KMS-11 (cell line): ENCODE data around the gene MS4A4E.

ENCODE experiments used
- H2AFZ ChIP-seq: fragments of 200-600 bp; sonication (generic); 2 replicates; pipeline ENCODE4 v1.6.1; 2016; ENCODE audit warnings: antibody characterized with exemption, mixed run types, low read depth
- H3K27ac ChIP-seq: fragments of 200-600 bp; sonication (generic); 2 replicates; pipeline ENCODE4 v1.6.1; 2016; ENCODE audit warnings: mild to moderate bottlenecking, mixed run types
- H3K27me3 ChIP-seq: fragments of 200-600 bp; sonication (generic); 2 replicates; pipeline ENCODE4 v1.6.1; 2017; ENCODE audit warnings: mild to moderate bottlenecking, low read depth, mixed run types, moderate library complexity; ENCODE audit not compliant: insufficient read depth
- H3K36me3 ChIP-seq: fragments of 200-600 bp; sonication (generic); 2 replicates; pipeline ENCODE4 v1.6.1; 2017; ENCODE audit warnings: mild to moderate bottlenecking, mixed run types; ENCODE audit not compliant: insufficient read depth
- H3K4me1 ChIP-seq: fragments of 200-600 bp; sonication (generic); 2 replicates; pipeline ENCODE4 v1.6.1; 2016; ENCODE audit warnings: mild to moderate bottlenecking, low read depth, mixed run types; ENCODE audit not compliant: poor library complexity, severe bottlenecking
- H3K4me2 ChIP-seq: fragments of 200-600 bp; sonication (generic); 2 replicates; pipeline ENCODE4 v1.7.0; 2016; ENCODE audit warnings: mild to moderate bottlenecking, mixed run types
- H3K4me3 ChIP-seq: fragments of 200-600 bp; sonication (generic); IDR thresholded peaks from 2 replicates; pipeline ENCODE4 v1.6.1; 2017; ENCODE audit warnings: low read depth, low read length, mixed read lengths; ENCODE audit not compliant: insufficient read depth
- H3K79me2 ChIP-seq: fragments of 200-600 bp; sonication (generic); 2 replicates; pipeline ENCODE4 v1.6.1; 2016; ENCODE audit warnings: low read depth, mixed run types; ENCODE audit not compliant: insufficient read depth
- H3K9ac ChIP-seq: fragments of 200-600 bp; sonication (generic); 2 replicates; pipeline ENCODE4 v1.6.1; 2016; ENCODE audit warnings: mild to moderate bottlenecking, mixed run types
- H4K20me1 ChIP-seq: fragments of 200-600 bp; sonication (generic); 2 replicates; pipeline ENCODE4 v1.6.1; 2016; ENCODE audit warnings: mild to moderate bottlenecking, mixed run types; ENCODE audit not compliant: insufficient read depth
- CTCF ChIP-seq: fragments of 200-600 bp; sonication (generic); conservative IDR thresholded peaks from 2 replicates; pipeline ENCODE4 v1.6.1; 2017; ENCODE audit warnings: low read depth, mild to moderate bottlenecking, antibody characterized with exemption, low read length, moderate library complexity, mixed read lengths

MS4A4E gene

GRCh38 chr11:60281485-60281884 is 38.5 kb upstream of the MS4A4E start:
- no peak overlapping the region for H3K4me2 ChIP-seq
- H2AFZ ChIP-seq, result no peak overlapping the region
- H4K20me1 ChIP-seq, result no peaks in the 10 kb centered on the region
- no peaks in the 10 kb centered on the region for H3K4me1 ChIP-seq
- H3K4me3 ChIP-seq, result no peak overlapping the region
- no peaks in the 10 kb centered on the region for H3K79me2 ChIP-seq
- H3K9ac ChIP-seq, result no peak overlapping the region
- no peaks in the 10 kb centered on the region for H3K27me3 ChIP-seq
- no peak for TF ChIP-seq CTCF
- H3K36me3 ChIP-seq, result no peaks in the 10 kb centered on the region
- H3K27ac ChIP-seq, result no peak overlapping the region

- Histone ChIP-seq H3K27ac (no peak within 1 kb of the TSS), H3K27me3 (no peaks in the 10 kb centered on the region), H3K4me1 (no peaks in the 10 kb centered on the region), H3K4me3 (no peak within 1 kb of the TSS), H2AFZ (no peak within 1 kb of the TSS), H3K79me2 (no peaks in the 10 kb centered on the region), H4K20me1 (no peaks in the 10 kb centered on the region), H3K36me3 (no peaks in the 10 kb centered on the region), H3K9ac (no peak within 1 kb of the TSS), H3K4me2 (no peak within 1 kb of the TSS)
- no peak for TF ChIP-seq CTCF
Observed at GRCh38 chr11:60280412-60280811, 37.5 kb upstream of the MS4A4E start, which contains the start of gene MS4A4A. MS4A4A (plus strand) TSS chr11:60280666; CDS start chr11:60280676, 10 bp downstream.

GRCh38 chr11:60274416-60274815 is 31.5 kb upstream of the MS4A4E start:
- no peak for TF ChIP-seq CTCF
- Histone ChIP-seq H3K27ac (no peak overlapping the region), H4K20me1 (no peaks in the 10 kb centered on the region), H3K36me3 (no peaks in the 10 kb centered on the region), H2AFZ (no peak overlapping the region), H3K27me3 (no peaks in the 10 kb centered on the region), H3K4me3 (no peak overlapping the region), H3K79me2 (no peaks in the 10 kb centered on the region), H3K4me2 (no peak overlapping the region), H3K9ac (no peak overlapping the region), H3K4me1 (no peaks in the 10 kb centered on the region)

GRCh38 chr11:60265373-60266214 is 22.7 kb upstream of the MS4A4E start:
- Histone ChIP-seq H3K79me2 (no peaks in the 10 kb centered on the region), H3K27ac (no peak overlapping the region), H3K4me2 (no peak overlapping the region), H3K27me3 (no peaks in the 10 kb centered on the region), H3K36me3 (no peaks in the 10 kb centered on the region), H3K9ac (no peak overlapping the region), H3K4me3 (no peak overlapping the region), H2AFZ (no peak overlapping the region), H3K4me1 (no peaks in the 10 kb centered on the region), H4K20me1 (no peaks in the 10 kb centered on the region)
- peak; percentile 87 for TF ChIP-seq CTCF
